IMR-90 (cell line): ENCODE data around the gene KCNMB1. TPM values are rescaled to one million over a fixed set of nuclear protein-coding genes. Genes with fewer than 3 reads are reported as not detected.

Experiments
- ATAC-seq: fragments of 200-7000 bp; cut with Tn5 transposase; 2 replicates; pipeline ENCODE4 v1.9.1; 2020; ENCODE audit warnings: low read depth, mild to moderate bottlenecking, moderate library complexity
- BruUV-seq: library from RNA; stranded (reverse); fragments of 400-500 nt; replicated peaks from 2 replicates; lab custom pipeline; 2021; lab: Mats Ljungman, UMichigan
- CTCF ChIA-PET: fragments of 300-600 bp; formaldehyde crosslinking; extraction: SDS; loops from one replicate; lab custom pipeline; 2021; ENCODE audit warnings: antibody characterized with exemption; lab: Yijun Ruan, JAX
- POLR2A ChIA-PET: fragments of 300-600 bp; sonication (Branson Sonifier 250); formaldehyde crosslinking; loops from one replicate; lab custom pipeline; 2022; ENCODE audit warnings: antibody characterized with exemption; ENCODE audit not compliant: unreplicated experiment; lab: Charles Lee
- DNase-seq: peaks from one replicate; pipeline ENCODE4 v3.0.0; 2013
- H2AFZ ChIP-seq: replicated peaks from 2 replicates; pipeline ENCODE3; 2013; ENCODE audit warnings: low read length, mild to moderate bottlenecking; ENCODE audit not compliant: poor library complexity
- H2AK5ac ChIP-seq: 2 replicates; pipeline ENCODE4 v1.6.1; 2013; ENCODE audit warnings: low read depth, low read length, inconsistent platforms
- H2AK9ac ChIP-seq: replicated peaks from 2 replicates; pipeline ENCODE3; 2013; ENCODE audit warnings: mild to moderate bottlenecking, low read depth, low read length, moderate library complexity; ENCODE audit not compliant: poor library complexity
- H2BK120ac ChIP-seq: 2 replicates; pipeline ENCODE4 v1.6.1; 2013; ENCODE audit warnings: low read depth, low read length, inconsistent platforms
- H2BK15ac ChIP-seq: 3 replicates; pipeline ENCODE4 v1.6.1; 2013; ENCODE audit warnings: low read depth, low read length, inconsistent platforms
- H2BK20ac ChIP-seq: 2 replicates; pipeline ENCODE4 v1.6.1; 2013; ENCODE audit warnings: low read depth, mild to moderate bottlenecking, inconsistent platforms, low read length, moderate library complexity
- H2BK5ac ChIP-seq: 2 replicates; pipeline ENCODE4 v1.6.1; 2013; ENCODE audit warnings: mild to moderate bottlenecking, low read depth, low read length, inconsistent platforms; ENCODE audit not compliant: poor library complexity, severe bottlenecking
- H3K14ac ChIP-seq: replicated peaks from 2 replicates; pipeline ENCODE4 v1.6.1; 2013; ENCODE audit warnings: low read depth, low read length, inconsistent platforms
- H3K18ac ChIP-seq: 2 replicates; pipeline ENCODE4 v1.6.1; 2013; ENCODE audit warnings: low read depth, low read length, control low read depth
- H3K23ac ChIP-seq: 2 replicates; pipeline ENCODE4 v1.6.1; 2013; ENCODE audit warnings: low read depth, low read length, inconsistent platforms
- H3K27ac ChIP-seq: 2 replicates; pipeline ENCODE4 v1.5.1; 2013; ENCODE audit warnings: mild to moderate bottlenecking, control low read depth, low read length; ENCODE audit not compliant: insufficient read depth
- H3K27me3 ChIP-seq: 2 replicates; pipeline ENCODE4 v1.6.1; 2013; ENCODE audit warnings: low read length; ENCODE audit not compliant: control insufficient read depth, insufficient read depth
- H3K36me3 ChIP-seq: 2 replicates; pipeline ENCODE4 v1.6.1; 2013; ENCODE audit warnings: low read length, mixed read lengths; ENCODE audit not compliant: control insufficient read depth, insufficient read depth
- H3K4ac ChIP-seq: 2 replicates; pipeline ENCODE4 v1.6.1; 2013; ENCODE audit warnings: low read depth, low read length, inconsistent platforms
- H3K4me1 ChIP-seq: 2 replicates; pipeline ENCODE4 v1.6.1; 2013; ENCODE audit warnings: low read length, mixed read lengths; ENCODE audit not compliant: control insufficient read depth, insufficient read depth
- H3K4me2 ChIP-seq: 2 replicates; pipeline ENCODE4 v1.6.1; 2013; ENCODE audit warnings: low read depth, mild to moderate bottlenecking, control low read depth, low read length, moderate library complexity
- H3K4me3 ChIP-seq: 2 replicates; pipeline ENCODE4 v1.5.1; 2013; ENCODE audit warnings: low read depth, mild to moderate bottlenecking, control low read depth, low read length, moderate library complexity; ENCODE audit not compliant: insufficient read depth
- H3K56ac ChIP-seq: 2 replicates; pipeline ENCODE4 v1.6.1; 2013; ENCODE audit warnings: low read length, inconsistent platforms; ENCODE audit not compliant: insufficient read depth; ENCODE audit errors: extremely low read depth
- H3K79me1 ChIP-seq, 2 experiments: 2 replicates each; pipeline ENCODE4 v1.6.1; 2013; ENCODE audit warnings: low read length in 2 of 2, inconsistent platforms in 1 of 2, low read depth in 1 of 2
- H3K9ac ChIP-seq: 2 replicates; pipeline ENCODE4 v1.6.1; 2013; ENCODE audit warnings: low read depth, low read length, control low read depth
- H3K9me1 ChIP-seq: 2 replicates; pipeline ENCODE4 v1.6.1; 2013; ENCODE audit warnings: low read length, inconsistent platforms; ENCODE audit not compliant: insufficient read depth
- H3K9me3 ChIP-seq: 2 replicates; pipeline ENCODE4 v1.6.1; 2013; ENCODE audit warnings: low read length; ENCODE audit not compliant: control insufficient read depth, insufficient read depth
- H4K20me1 ChIP-seq: 2 replicates; pipeline ENCODE4 v1.6.1; 2013; ENCODE audit warnings: low read length, inconsistent platforms; ENCODE audit not compliant: insufficient read depth
- H4K5ac ChIP-seq: 2 replicates; pipeline ENCODE4 v1.6.1; 2013; ENCODE audit warnings: mild to moderate bottlenecking, low read depth, low read length, control low read depth
- H4K8ac ChIP-seq, 2 experiments: 2 replicates each; pipeline ENCODE4 v1.6.1; 2013; ENCODE audit warnings: low read depth in 2 of 2, low read length in 2 of 2, control low read depth in 1 of 2, inconsistent platforms in 1 of 2
- H4K91ac ChIP-seq: 2 replicates; pipeline ENCODE4 v1.6.1; 2013; ENCODE audit warnings: low read depth, low read length, inconsistent platforms; ENCODE audit not compliant: insufficient read depth
- POLR2A ChIP-seq: IDR thresholded peaks from 2 replicates; pipeline ENCODE4 v1.6.1; 2012; ENCODE audit warnings: mild to moderate bottlenecking, low read depth, low read length
- WGBS, 2 experiments: methylation state at CpG; one replicate each; pipeline versions ENCODE4 v1.1.5 to v1.1.7; 2013; ENCODE audit warnings: missing lambda C conversion rate in 2 of 2; ENCODE audit not compliant: insufficient read length in 1 of 2; ENCODE audit errors: extremely low coverage in 2 of 2; 5-methylcytosine and 5-hydroxymethylcytosine counted together
- dilution Hi-C: fragments of 300-500 bp; cut with HindIII; formaldehyde crosslinking; loops from one replicate; pipeline ENCODE4 v1.14.3; 2018; ENCODE audit warnings: low sequenced_read_pairs; ENCODE audit not compliant: unreplicated experiment
- in situ Hi-C: fragments of 300-500 bp; cut with MboI; formaldehyde crosslinking; loops from 3 replicates; pipeline ENCODE4 v1.14.3; 2019; ENCODE audit warnings: low sequenced_read_pairs, inconsistent platforms, mixed read lengths
- intact Hi-C: fragments of 100-400 bp; cut with micrococcal nuclease; formaldehyde crosslinking; loops from 2 replicates; pipeline ENCODE4 v1.10.0; 2022
- polyA plus RNA-seq, 3 experiments: library from polyadenylated mRNA; depleted of rRNA; stranded (reverse); fragments of >200 nt; gene quantifications; 2 replicates each; pipeline ENCODE4 v1.2.3, GENCODE V29; 2012; ENCODE audit warnings: low replicate concordance in 1 of 3
- total RNA-seq: library from RNA; depleted of rRNA; stranded (reverse); fragments of >200 nt; gene quantifications from 2 replicates; pipeline ENCODE4 v1.2.3, GENCODE V29; 2012
- TF ChIP-seq, protein P1 (sequence below): conservative IDR thresholded peaks from 2 replicates; pipeline ENCODE4 v1.5.1; 2012; ENCODE audit warnings: mild to moderate bottlenecking, low read depth, low read length, improper control_type of control experiment

KCNMB1 gene
- total and polyA plus RNA-seq, 2 of the 4 experiments (the other 2 are of a cell fraction), result not detected

DNA sequence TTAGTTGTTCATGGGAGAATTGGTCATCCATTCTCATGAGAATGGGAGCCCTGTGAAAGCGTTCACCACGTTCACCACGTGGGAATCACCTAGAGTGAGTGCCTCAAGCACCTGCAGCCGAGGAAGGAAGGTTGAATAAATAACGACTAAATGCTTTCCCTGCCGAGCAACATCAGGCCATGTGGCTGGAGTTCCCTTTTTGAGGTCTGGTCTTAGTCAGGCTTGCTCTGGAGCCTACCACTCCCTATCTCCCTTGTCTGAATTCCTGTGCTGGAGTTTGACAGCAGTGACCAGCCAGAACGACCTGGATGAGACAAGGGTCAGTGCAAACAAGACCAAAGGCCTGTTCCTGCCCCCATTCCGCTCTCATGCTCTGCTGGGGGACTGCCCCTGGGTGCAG, 28.5 kb downstream of the KCNMB1 start:
- Histone ChIP-seq H4K8ac (no peak overlapping the region), H2BK20ac (no peak overlapping the region), H3K9ac (no peak overlapping the region), H3K14ac (no peak overlapping the region), H4K5ac (no peak overlapping the region), H2AFZ (no peak overlapping the region), H3K27ac (no peak overlapping the region), H4K20me1 (no peaks in the 10 kb centered on the region), H3K27me3 (no peaks in the 10 kb centered on the region), H3K9me3 (no peaks in the 10 kb centered on the region), H3K56ac (no peak overlapping the region), H3K4ac (no peak overlapping the region), H2BK5ac (no peak overlapping the region), H3K4me3 (no peak overlapping the region), H2BK15ac (no peak overlapping the region), H2AK5ac (no peak overlapping the region), H3K4me1 (no peaks in the 10 kb centered on the region), H3K4me2 (no peak overlapping the region), H3K36me3 (no peaks in the 10 kb centered on the region), H3K79me1 (no peaks in the 10 kb centered on the region), H3K9me1 (no peaks in the 10 kb centered on the region), H3K23ac (no peak overlapping the region), H3K18ac (no peak overlapping the region), H4K91ac (no peak overlapping the region), H2AK9ac (no peak overlapping the region), H2BK120ac (no peak overlapping the region)
- dilution Hi-C loops, result no loop called here
- DNase-seq (no peak), ATAC-seq (no peak)
- POLR2A ChIA-PET, result no interaction called here
- no TSS peak for BruUV-seq
- WGBS, 2 experiments, result 10% methylated on average over 3 of the region's 8 CpGs; no CpG with 5 or more reads in 1 of the 2 experiments
- CTCF ChIA-PET, result no interaction called here
- intact Hi-C loops, result no loop called here
- TF ChIP-seq POLR2A, result no peak
- TF ChIP-seq, protein P1, sequence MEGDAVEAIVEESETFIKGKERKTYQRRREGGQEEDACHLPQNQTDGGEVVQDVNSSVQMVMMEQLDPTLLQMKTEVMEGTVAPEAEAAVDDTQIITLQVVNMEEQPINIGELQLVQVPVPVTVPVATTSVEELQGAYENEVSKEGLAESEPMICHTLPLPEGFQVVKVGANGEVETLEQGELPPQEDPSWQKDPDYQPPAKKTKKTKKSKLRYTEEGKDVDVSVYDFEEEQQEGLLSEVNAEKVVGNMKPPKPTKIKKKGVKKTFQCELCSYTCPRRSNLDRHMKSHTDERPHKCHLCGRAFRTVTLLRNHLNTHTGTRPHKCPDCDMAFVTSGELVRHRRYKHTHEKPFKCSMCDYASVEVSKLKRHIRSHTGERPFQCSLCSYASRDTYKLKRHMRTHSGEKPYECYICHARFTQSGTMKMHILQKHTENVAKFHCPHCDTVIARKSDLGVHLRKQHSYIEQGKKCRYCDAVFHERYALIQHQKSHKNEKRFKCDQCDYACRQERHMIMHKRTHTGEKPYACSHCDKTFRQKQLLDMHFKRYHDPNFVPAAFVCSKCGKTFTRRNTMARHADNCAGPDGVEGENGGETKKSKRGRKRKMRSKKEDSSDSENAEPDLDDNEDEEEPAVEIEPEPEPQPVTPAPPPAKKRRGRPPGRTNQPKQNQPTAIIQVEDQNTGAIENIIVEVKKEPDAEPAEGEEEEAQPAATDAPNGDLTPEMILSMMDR, result no peak
- in situ Hi-C loops, result no loop called here
